ENCODE measurements around the gene HOXB6.

The HOXB6 gene

GRCh38 chr17:48583708-48584222 is 21.0 kb downstream of the HOXB6 start:
- DNase-seq (ENCODE audit: low read depth in 3 of 3, low spot score in 1 of 3): no peak

GRCh38 chr17:48582750-48583069 is 22.1 kb downstream of the HOXB6 start:
- no peak for DNase-seq (ENCODE audit: low read depth in 3 of 3, low spot score in 1 of 3)

GRCh38 chr17:48579760-48580554 is 24.8 kb downstream of the HOXB6 start:
- no peak for DNase-seq (ENCODE audit: low read depth in 3 of 3, low spot score in 1 of 3)

- no peak for DNase-seq (ENCODE audit: low read depth in 3 of 3, low spot score in 1 of 3)
Measured at GRCh38 chr17:48579471-48579759, 25.4 kb downstream of the HOXB6 start.

GRCh38 chr17:48578616-48579470 is 25.9 kb downstream of the HOXB6 start:
- DNase-seq (ENCODE audit: low read depth in 3 of 3, low spot score in 1 of 3): no peak

GRCh38 chr17:48577946-48578615 is 26.7 kb downstream of the HOXB6 start, which contains the start of gene HOXB4:
Gene HOXB4, minus strand, starts transcription at chr17:48578350. Its CDS starts 31 bp downstream, at chr17:48578319.
- DNase-seq (ENCODE audit: low read depth in 3 of 3, low spot score in 1 of 3): peak in 1 of 3 donors; percentile 13

- no peak for DNase-seq (ENCODE audit: low read depth in 3 of 3, low spot score in 1 of 3)
Measured at GRCh38 chr17:48577330-48577945, 27.3 kb downstream of the HOXB6 start.

GRCh38 chr17:48576479-48577309 is 28.1 kb downstream of the HOXB6 start:
- no peak for DNase-seq (ENCODE audit: low read depth in 3 of 3, low spot score in 1 of 3)

GRCh38 chr17:48575673-48576478 is 28.9 kb downstream of the HOXB6 start:
- DNase-seq (ENCODE audit: low read depth in 3 of 3, low spot score in 1 of 3): no peak

- no peak for DNase-seq (ENCODE audit: low read depth in 3 of 3, low spot score in 1 of 3)
Measured at GRCh38 chr17:48575066-48575582, 29.7 kb downstream of the HOXB6 start.

GRCh38 chr17:48574505-48575065 is 30.2 kb downstream of the HOXB6 start:
- no peak for DNase-seq (ENCODE audit: low read depth in 3 of 3, low spot score in 1 of 3)

GRCh38 chr17:48571826-48572417 is 32.9 kb downstream of the HOXB6 start:
- no peak for DNase-seq (ENCODE audit: low read depth in 3 of 3, low spot score in 1 of 3)

GRCh38 chr17:48571024-48571818 is 33.6 kb downstream of the HOXB6 start:
- DNase-seq (ENCODE audit: low read depth in 3 of 3, low spot score in 1 of 3): no peak

- DNase-seq (ENCODE audit: low read depth in 3 of 3, low spot score in 1 of 3): no peak
Measured at GRCh38 chr17:48570325-48571023, 34.3 kb downstream of the HOXB6 start.

GRCh38 chr17:48569674-48570324 is 35.0 kb downstream of the HOXB6 start:
- no peak for DNase-seq (ENCODE audit: low read depth in 3 of 3, low spot score in 1 of 3)

- no peak for DNase-seq (ENCODE audit: low read depth in 3 of 3, low spot score in 1 of 3)
Measured at GRCh38 chr17:48569240-48569582, 35.6 kb downstream of the HOXB6 start.

Data from stimulated activated CD4-positive, alpha-beta T cell treated with anti-CD3 and anti-CD28 coated beads, TNF-alpha, amount 100 ng/mL, for 1 hour (primary cell).